Natural killer cell (primary cell): ENCODE results near the gene KIRREL3. TPM values are rescaled to one million over a fixed set of nuclear protein-coding genes. Genes with fewer than 3 reads are reported as not detected.
A peak's percentile ranks its signal among the peaks of the same experiment; 100 is the strongest.

ENCODE experiments used
- ATAC-seq, 3 donors: fragments of 150-1000 bp in 2 of 3; fragments of 200-7000 bp in 1 of 3; cut with Tn5 transposase; 1 replicate in 1 of 3; 2 replicates in 2 of 3; pipeline ENCODE4 v1.10.0; 2021; ENCODE audit warnings: mild to moderate bottlenecking in 2 of 3, moderate library complexity in 2 of 3
- DNase-seq, 2 donors: peaks; one replicate each; pipeline versions ENCODE4 v3.0.0 to v3.0.0-alpha.2; 2013 to 2021; ENCODE audit warnings: mixed read lengths in 1 of 2
- H3K27ac ChIP-seq: one replicate; pipeline ENCODE4 v1.5.1; 2013; ENCODE audit warnings: mild to moderate bottlenecking, low read length
- H3K27me3 ChIP-seq: one replicate; pipeline ENCODE4 v1.6.1; 2013; ENCODE audit warnings: low read length; ENCODE audit not compliant: control insufficient read depth, insufficient read depth
- H3K36me3 ChIP-seq: one replicate; pipeline ENCODE4 v1.6.1; 2013; ENCODE audit warnings: low read length; ENCODE audit not compliant: control insufficient read depth, insufficient read depth
- H3K4me1 ChIP-seq: one replicate; pipeline ENCODE4 v1.6.1; 2013; ENCODE audit warnings: low read length; ENCODE audit not compliant: control insufficient read depth, insufficient read depth
- H3K4me3 ChIP-seq: one replicate; pipeline ENCODE4 v1.5.1; 2013; ENCODE audit warnings: low read length
- H3K9me3 ChIP-seq: one replicate; pipeline ENCODE4 v1.6.1; 2013; ENCODE audit warnings: low read length; ENCODE audit not compliant: control insufficient read depth, insufficient read depth
- H3K27ac Mint-ChIP-seq, 2 donors: one replicate each; pipeline ENCODE4 v1.8.0; 2022; ENCODE audit warnings: mild to moderate bottlenecking in 2 of 2, mixed read lengths in 2 of 2, moderate library complexity in 1 of 2
- H3K27me3 Mint-ChIP-seq, 2 donors: one replicate each; pipeline ENCODE4 v1.8.0; 2022; ENCODE audit warnings: low read depth in 2 of 2, mixed read lengths in 2 of 2
- H3K36me3 Mint-ChIP-seq: one replicate; pipeline ENCODE4 v1.8.0; 2022; ENCODE audit warnings: mixed read lengths
- H3K4me1 Mint-ChIP-seq, 2 donors: one replicate each; pipeline ENCODE4 v1.8.0; 2022; ENCODE audit warnings: mixed read lengths in 2 of 2
- H3K4me3 Mint-ChIP-seq: one replicate; pipeline ENCODE4 v1.8.0; 2022; ENCODE audit warnings: mild to moderate bottlenecking, moderate library complexity, mixed read lengths
- H3K9me3 Mint-ChIP-seq, 2 donors: one replicate each; pipeline ENCODE4 v1.8.0; 2022; ENCODE audit warnings: mixed read lengths in 2 of 2
- CTCF ChIP-seq: fragments of 200-600 bp; IDR thresholded peaks from one replicate; pipeline ENCODE4 v1.8.0; 2022; ENCODE audit warnings: antibody characterized with exemption
- WGBS: methylation state at CpG from one replicate; pipeline ENCODE4 v1.1.7; 2013; ENCODE audit warnings: missing lambda C conversion rate; ENCODE audit not compliant: insufficient coverage; 5-methylcytosine and 5-hydroxymethylcytosine counted together
- intact Hi-C: fragments of 100-400 bp; cut with micrococcal nuclease; formaldehyde crosslinking; loops from one replicate; pipeline ENCODE4 v1.14.2; 2022
- total RNA-seq, 4 donors: library from RNA; stranded (reverse); fragments of 120-200 nt in 1 of 4; gene quantifications; one replicate each; pipeline versions ENCODE4 v1.2.3 to v1.2.4, GENCODE V29; 2013 to 2022

KIRREL3 gene
- total RNA-seq, 3 donors from 2014 or later (not counting 1 experiment from before 2014, with no cell fraction given), result not detected

- TF ChIP-seq CTCF, result no peak
- no peak for DNase-seq
- Histone ChIP-seq H3K4me3 (no peak overlapping the region), H3K4me1 (peaks cover 30% of the 10 kb centered on the region), H3K27ac (no peak overlapping the region), H3K9me3 (no peaks in the 10 kb centered on the region), H3K27me3 (no peaks in the 10 kb centered on the region), H3K36me3 (no peaks in the 10 kb centered on the region)
- Mint-ChIP-seq H3K27ac (no peak overlapping the region), H3K4me3 (no peak overlapping the region), H3K9me3 (no peaks in the 10 kb centered on the region), H3K36me3 (no peaks in the 10 kb centered on the region), H3K27me3 (peaks cover 0 to 3% of the 10 kb centered on the region in 2 donors), H3K4me1 (peaks cover 38 to 44% of the 10 kb centered on the region in 2 donors)
- intact Hi-C loops, result loop anchor here (10.0 kb wide), 1 partner anchor 62 kb away; no protein-coding TSS in a partner anchor
- no peak for ATAC-seq
- WGBS, result 94% methylated on average over 8 of the region's 12 CpGs
Observed at GRCh38 chr11:126736682-126737572, 263.6 kb downstream of the KIRREL3 start.

GRCh38 chr11:126734752-126735151, 265.8 kb downstream of the KIRREL3 start:
- H3K36me3 Mint-ChIP-seq, result no peaks in the 10 kb centered on the region
- TF ChIP-seq CTCF, result no peak
- peak in 2 of 3 donors; percentile 24 to 63 for ATAC-seq
- H3K9me3 Mint-ChIP-seq, result no peaks in the 10 kb centered on the region
- no peak overlapping the region for H3K4me3 ChIP-seq
- 43% methylated on average over 7 of the region's 7 CpGs for WGBS
- no peaks in the 10 kb centered on the region for H3K36me3 ChIP-seq
- intact Hi-C loops, result loop anchor here (10.0 kb wide), 1 partner anchor 60 kb away; no protein-coding TSS in a partner anchor
- H3K9me3 ChIP-seq, result no peaks in the 10 kb centered on the region
- no peaks in the 10 kb centered on the region for H3K27me3 ChIP-seq
- DNase-seq, result no peak
- peak overlapping the region; percentile 61 for H3K4me3 Mint-ChIP-seq
- H3K27me3 Mint-ChIP-seq, result no peaks in the 10 kb centered on the region
- peak overlapping the region; percentile 41 to 72 for H3K27ac Mint-ChIP-seq
- no peak overlapping the region for H3K27ac ChIP-seq
- H3K4me1 ChIP-seq, result peaks cover 40% of the 10 kb centered on the region
- peaks cover 48 to 51% of the 10 kb centered on the region in 2 donors for H3K4me1 Mint-ChIP-seq

- DNase-seq (no peak), ATAC-seq (no peak)
- 88% methylated on average over 1 of the region's 2 CpGs for WGBS
- Histone ChIP-seq H3K4me1 (peaks cover 40% of the 10 kb centered on the region), H3K9me3 (no peaks in the 10 kb centered on the region), H3K27ac (no peak overlapping the region), H3K36me3 (no peaks in the 10 kb centered on the region), H3K4me3 (no peak overlapping the region), H3K27me3 (no peaks in the 10 kb centered on the region)
- Mint-ChIP-seq H3K4me3 (no peak overlapping the region), H3K36me3 (no peaks in the 10 kb centered on the region), H3K9me3 (no peaks in the 10 kb centered on the region), H3K27me3 (no peaks in the 10 kb centered on the region), H3K27ac (peak overlapping the region; percentile 60 to 68), H3K4me1 (peaks cover 44 to 45% of the 10 kb centered on the region in 2 donors)
- TF ChIP-seq CTCF, result no peak
- intact Hi-C loops, result loop anchor here (10.0 kb wide), 1 partner anchor 59 kb away; no protein-coding TSS in a partner anchor
Observed at GRCh38 chr11:126733685-126734084, 266.9 kb downstream of the KIRREL3 start.
